Panc1 (cell line): ENCODE measurements around the gene TMC7. TPM values are rescaled to one million over a fixed set of nuclear protein-coding genes. Genes with fewer than 3 reads are reported as not detected.
A peak's percentile ranks its signal among the peaks of the same experiment; 100 is the strongest.

Experiments
- ATAC-seq: fragments of 200-7000 bp; cut with Tn5 transposase; 2 replicates; pipeline ENCODE4 v1.9.1; 2020; ENCODE audit warnings: mild to moderate bottlenecking, moderate library complexity
- BruUV-seq: library from RNA; stranded (reverse); fragments of 400-500 nt; replicated peaks from 2 replicates; lab custom pipeline; 2021; lab: Mats Ljungman, UMichigan
- CTCF ChIA-PET: fragments of 300-600 bp; sonication (Branson Sonifier 250); formaldehyde crosslinking; loops from one replicate; lab custom pipeline; 2022; ENCODE audit warnings: antibody characterized with exemption; lab: Charles Lee
- POLR2A ChIA-PET: fragments of 300-600 bp; sonication (Branson Sonifier 250); formaldehyde crosslinking; loops from one replicate; lab custom pipeline; 2022; ENCODE audit warnings: antibody characterized with exemption; lab: Charles Lee
- DNase-seq: peaks from one replicate; pipeline ENCODE4 v3.0.0-alpha.2; 2010; ENCODE audit warnings: low read depth, low spot score
- H3K27ac ChIP-seq: 2 replicates; pipeline ENCODE4 v1.5.1; 2011; ENCODE audit warnings: mild to moderate bottlenecking, low read length, inconsistent platforms
- H3K27me3 ChIP-seq: fragments of 200-500 bp; sonication (Bioruptor generic); 2 replicates; pipeline ENCODE4 v1.6.0; 2014; ENCODE audit warnings: low read length, inconsistent platforms; ENCODE audit not compliant: control insufficient read depth, insufficient read depth
- H3K36me3 ChIP-seq: fragments of 200-500 bp; sonication (Bioruptor generic); 2 replicates; pipeline ENCODE4 v1.5.1; 2014; ENCODE audit warnings: inconsistent platforms, mild to moderate bottlenecking, low read length, moderate library complexity; ENCODE audit not compliant: control insufficient read depth, insufficient read depth
- H3K4me1 ChIP-seq: 2 replicates; pipeline ENCODE4 v1.5.1; 2011; ENCODE audit warnings: inconsistent platforms, mild to moderate bottlenecking, low read length, moderate library complexity; ENCODE audit not compliant: control insufficient read depth, insufficient read depth
- H3K4me3 ChIP-seq, 2 experiments: 2 replicates each; pipeline ENCODE4 v1.5.1; 2011 to 2012; ENCODE audit warnings: low read depth in 2 of 2, low read length in 2 of 2, mild to moderate bottlenecking in 2 of 2, inconsistent platforms in 1 of 2, moderate library complexity in 1 of 2
- H3K9me3 ChIP-seq: fragments of 200-500 bp; sonication (Bioruptor generic); 2 replicates; pipeline ENCODE4 v1.5.1; 2014; ENCODE audit warnings: low read depth, mild to moderate bottlenecking, inconsistent platforms, low read length, moderate library complexity; ENCODE audit not compliant: control insufficient read depth, insufficient read depth
- POLR2AphosphoS5 ChIP-seq: IDR thresholded peaks from 2 replicates; pipeline ENCODE4 v1.6.1; 2012; ENCODE audit warnings: mild to moderate bottlenecking, low read depth, low read length, moderate library complexity
- SIN3A ChIP-seq: IDR thresholded peaks from 2 replicates; pipeline ENCODE4 v1.6.1; 2012; ENCODE audit warnings: low read depth, mild to moderate bottlenecking, low read length, moderate library complexity, borderline replicate concordance; ENCODE audit not compliant: insufficient read depth
- TCF7L2 ChIP-seq: IDR thresholded peaks from 2 replicates; pipeline ENCODE4 v1.6.1; 2011; ENCODE audit warnings: mild to moderate bottlenecking, low read depth, low read length, inconsistent platforms
- in situ Hi-C: cut with HindIII; loops from 2 replicates; pipeline ENCODE4 v1.10.0; 2016; ENCODE audit warnings: low sequenced_read_pairs, low pct_unique_long_range_greater_than_20kb
- intact Hi-C: fragments of 100-400 bp; cut with micrococcal nuclease; formaldehyde crosslinking; loops from one replicate; pipeline ENCODE4 v1.10.0; 2022; ENCODE audit not compliant: unreplicated experiment
- total RNA-seq: library from RNA; stranded (reverse); gene quantifications from one replicate; pipeline ENCODE4 v1.2.1, GENCODE V29; 2021; ENCODE audit not compliant: unreplicated experiment
- TF ChIP-seq, protein P1 (sequence below), 2 experiments: IDR thresholded peaks; 2 replicates each; pipeline ENCODE4 v1.6.1; 2011 to 2012; ENCODE audit warnings: low read depth in 2 of 2, control low read depth in 1 of 2, low read length in 1 of 2, mild to moderate bottlenecking in 1 of 2, moderate library complexity in 1 of 2; ENCODE audit not compliant: insufficient read depth in 1 of 2
- TF ChIP-seq, protein P2 (sequence below): fragments of 450-650 bp; IDR thresholded peaks from 2 replicates; pipeline ENCODE4 v1.5.1; 2017; ENCODE audit warnings: mild to moderate bottlenecking

The TMC7 gene
- total RNA-seq, 1 experiment from 2014 or later = 5.1 TPM

DNA sequence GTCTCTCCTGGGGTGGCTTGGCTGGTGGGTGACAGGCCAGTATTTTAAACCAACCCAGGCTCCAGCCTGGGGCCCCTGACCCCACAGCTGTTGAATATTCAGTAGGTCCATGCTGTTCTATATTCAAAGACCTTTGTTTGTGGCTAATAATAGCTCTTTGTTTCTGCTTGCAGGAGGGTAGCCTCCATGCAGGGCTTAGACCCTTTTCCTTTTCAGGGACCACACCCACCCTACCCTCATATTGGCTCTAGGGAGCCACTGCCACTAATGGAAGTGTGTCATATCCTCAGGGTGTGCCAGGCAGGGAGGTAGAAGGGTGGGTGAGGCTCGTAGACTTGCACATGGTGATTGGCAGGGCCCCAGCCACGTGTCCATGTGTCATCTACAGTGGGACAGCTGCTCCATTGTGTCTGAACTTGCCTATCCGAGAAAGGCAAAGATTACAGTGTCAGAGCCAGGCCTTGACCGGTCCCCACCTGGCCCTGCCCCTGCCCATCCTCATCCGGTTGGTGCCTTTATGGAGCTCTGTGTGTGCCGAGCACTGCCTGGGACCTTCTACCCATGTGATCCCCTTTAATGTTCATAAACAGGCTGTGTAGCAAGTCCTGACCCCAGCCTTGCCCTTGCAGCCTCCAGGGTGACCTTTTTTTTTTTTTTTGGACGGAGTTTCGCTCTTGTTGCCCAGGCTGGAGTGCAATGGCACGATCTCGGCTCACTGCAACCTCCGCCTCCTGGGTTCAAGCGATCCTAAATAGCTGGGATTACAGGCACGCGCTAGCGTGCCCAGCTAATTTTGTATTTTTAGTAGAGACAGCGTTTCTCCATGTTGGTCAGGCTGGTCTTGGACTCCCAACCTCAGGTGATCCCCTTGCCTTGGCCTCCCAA is 22.1 kb downstream of the TMC7 start:
- H3K27ac ChIP-seq = peak overlapping the region; percentile 42; the same call in 1 of the 2 replicates
- BruUV-seq = no TSS peak

DNA sequence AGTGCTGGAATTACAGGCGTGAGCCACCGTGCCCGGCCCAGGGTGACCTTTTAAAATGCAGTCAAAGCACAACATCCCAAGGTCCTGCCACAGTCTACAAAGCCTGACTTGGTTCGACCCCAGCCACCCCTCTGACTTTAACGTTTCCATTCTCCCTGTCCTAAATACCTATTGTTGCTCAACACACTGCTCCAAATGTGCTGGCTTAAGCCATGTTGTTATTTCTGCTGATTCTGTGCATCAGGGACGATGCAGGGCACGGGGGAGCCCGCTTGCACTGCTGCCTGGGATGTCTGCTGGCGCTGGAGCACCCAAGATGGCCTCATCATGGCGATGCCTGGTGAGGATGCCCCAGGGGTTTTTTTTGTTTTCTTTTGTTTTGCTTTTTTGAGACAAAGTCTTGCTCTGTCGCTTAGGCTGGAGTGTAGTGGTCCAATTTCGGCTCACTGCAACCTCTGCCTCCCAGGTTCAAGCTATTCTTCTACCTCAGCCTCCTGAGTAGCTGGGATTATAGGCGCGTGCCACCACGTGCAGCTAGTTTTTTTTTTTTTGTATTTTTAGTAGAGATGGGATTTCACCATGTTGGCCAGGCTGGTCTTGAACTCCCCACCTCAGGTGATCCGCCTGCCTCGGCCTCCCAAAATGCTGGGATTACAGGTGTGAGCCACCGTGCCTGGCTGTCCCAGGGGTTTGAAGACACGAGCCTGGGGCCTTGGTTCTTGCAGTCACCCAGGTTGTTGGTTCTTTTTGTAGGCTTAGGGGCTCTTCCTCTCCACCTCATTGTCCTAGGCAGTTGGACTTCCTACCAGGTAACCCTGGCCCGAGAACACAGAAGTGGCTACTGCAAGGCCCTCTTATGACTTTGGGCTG is 22.9 kb downstream of the TMC7 start:
- Histone ChIP-seq H3K27me3 (no peaks in the 10 kb centered on the region), H3K9me3 (peaks cover 4% of the 10 kb centered on the region; the same call in 1 of the 2 replicates), H3K4me1 (peaks cover 8% of the 10 kb centered on the region), H3K27ac (no peak overlapping the region), H3K4me3 (no peak overlapping the region), H3K36me3 (no peaks in the 10 kb centered on the region)
- intact Hi-C loops = no loop called here
- no peak for DNase-seq
- ATAC-seq = no peak
- POLR2A ChIA-PET = no interaction called here
- CTCF ChIA-PET = no interaction called here
- in situ Hi-C loops = no loop called here
- no peak for TF ChIP-seq SIN3A
- no peak for TF ChIP-seq POLR2AphosphoS5
- TF ChIP-seq, protein P1, sequence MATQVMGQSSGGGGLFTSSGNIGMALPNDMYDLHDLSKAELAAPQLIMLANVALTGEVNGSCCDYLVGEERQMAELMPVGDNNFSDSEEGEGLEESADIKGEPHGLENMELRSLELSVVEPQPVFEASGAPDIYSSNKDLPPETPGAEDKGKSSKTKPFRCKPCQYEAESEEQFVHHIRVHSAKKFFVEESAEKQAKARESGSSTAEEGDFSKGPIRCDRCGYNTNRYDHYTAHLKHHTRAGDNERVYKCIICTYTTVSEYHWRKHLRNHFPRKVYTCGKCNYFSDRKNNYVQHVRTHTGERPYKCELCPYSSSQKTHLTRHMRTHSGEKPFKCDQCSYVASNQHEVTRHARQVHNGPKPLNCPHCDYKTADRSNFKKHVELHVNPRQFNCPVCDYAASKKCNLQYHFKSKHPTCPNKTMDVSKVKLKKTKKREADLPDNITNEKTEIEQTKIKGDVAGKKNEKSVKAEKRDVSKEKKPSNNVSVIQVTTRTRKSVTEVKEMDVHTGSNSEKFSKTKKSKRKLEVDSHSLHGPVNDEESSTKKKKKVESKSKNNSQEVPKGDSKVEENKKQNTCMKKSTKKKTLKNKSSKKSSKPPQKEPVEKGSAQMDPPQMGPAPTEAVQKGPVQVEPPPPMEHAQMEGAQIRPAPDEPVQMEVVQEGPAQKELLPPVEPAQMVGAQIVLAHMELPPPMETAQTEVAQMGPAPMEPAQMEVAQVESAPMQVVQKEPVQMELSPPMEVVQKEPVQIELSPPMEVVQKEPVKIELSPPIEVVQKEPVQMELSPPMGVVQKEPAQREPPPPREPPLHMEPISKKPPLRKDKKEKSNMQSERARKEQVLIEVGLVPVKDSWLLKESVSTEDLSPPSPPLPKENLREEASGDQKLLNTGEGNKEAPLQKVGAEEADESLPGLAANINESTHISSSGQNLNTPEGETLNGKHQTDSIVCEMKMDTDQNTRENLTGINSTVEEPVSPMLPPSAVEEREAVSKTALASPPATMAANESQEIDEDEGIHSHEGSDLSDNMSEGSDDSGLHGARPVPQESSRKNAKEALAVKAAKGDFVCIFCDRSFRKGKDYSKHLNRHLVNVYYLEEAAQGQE (IDR thresholded peaks at IDR 0.05; ENCODE audit: insufficient read depth in 1 of 2, low read depth in 2 of 2, low read length in 1 of 2) = no peak
- no peak for TF ChIP-seq TCF7L2
- TF ChIP-seq, protein P2, sequence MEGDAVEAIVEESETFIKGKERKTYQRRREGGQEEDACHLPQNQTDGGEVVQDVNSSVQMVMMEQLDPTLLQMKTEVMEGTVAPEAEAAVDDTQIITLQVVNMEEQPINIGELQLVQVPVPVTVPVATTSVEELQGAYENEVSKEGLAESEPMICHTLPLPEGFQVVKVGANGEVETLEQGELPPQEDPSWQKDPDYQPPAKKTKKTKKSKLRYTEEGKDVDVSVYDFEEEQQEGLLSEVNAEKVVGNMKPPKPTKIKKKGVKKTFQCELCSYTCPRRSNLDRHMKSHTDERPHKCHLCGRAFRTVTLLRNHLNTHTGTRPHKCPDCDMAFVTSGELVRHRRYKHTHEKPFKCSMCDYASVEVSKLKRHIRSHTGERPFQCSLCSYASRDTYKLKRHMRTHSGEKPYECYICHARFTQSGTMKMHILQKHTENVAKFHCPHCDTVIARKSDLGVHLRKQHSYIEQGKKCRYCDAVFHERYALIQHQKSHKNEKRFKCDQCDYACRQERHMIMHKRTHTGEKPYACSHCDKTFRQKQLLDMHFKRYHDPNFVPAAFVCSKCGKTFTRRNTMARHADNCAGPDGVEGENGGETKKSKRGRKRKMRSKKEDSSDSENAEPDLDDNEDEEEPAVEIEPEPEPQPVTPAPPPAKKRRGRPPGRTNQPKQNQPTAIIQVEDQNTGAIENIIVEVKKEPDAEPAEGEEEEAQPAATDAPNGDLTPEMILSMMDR = no peak
- no TSS peak for BruUV-seq

More for the DNA sequence above, 22.1 kb downstream of the TMC7 start:
- H3K4me1 ChIP-seq = peaks cover 8% of the 10 kb centered on the region
- H3K4me3 ChIP-seq = no peak overlapping the region
- ATAC-seq (peak; percentile 75), DNase-seq (peak; percentile 75)
- intact Hi-C loops (no loop called here), in situ Hi-C loops (no loop called here)
- H3K27me3 ChIP-seq = no peaks in the 10 kb centered on the region
- H3K9me3 ChIP-seq = peaks cover 4% of the 10 kb centered on the region; the same call in 1 of the 2 replicates
- TF ChIP-seq SIN3A (no peak), TCF7L2 (no peak), POLR2AphosphoS5 (no peak)
- TF ChIP-seq, protein P1 (IDR thresholded peaks at IDR 0.05; ENCODE audit: insufficient read depth in 1 of 2, low read depth in 2 of 2, low read length in 1 of 2) = no peak
- TF ChIP-seq, protein P2 = no peak
- CTCF ChIA-PET = interaction anchor here (0.5 kb wide), 1 partner anchor 24 kb away, joined by 3 read pairs; no protein-coding TSS in a partner anchor
- POLR2A ChIA-PET = no interaction called here
- H3K36me3 ChIP-seq = no peaks in the 10 kb centered on the region
